ENCODE results near the gene NFYB.

DNA sequence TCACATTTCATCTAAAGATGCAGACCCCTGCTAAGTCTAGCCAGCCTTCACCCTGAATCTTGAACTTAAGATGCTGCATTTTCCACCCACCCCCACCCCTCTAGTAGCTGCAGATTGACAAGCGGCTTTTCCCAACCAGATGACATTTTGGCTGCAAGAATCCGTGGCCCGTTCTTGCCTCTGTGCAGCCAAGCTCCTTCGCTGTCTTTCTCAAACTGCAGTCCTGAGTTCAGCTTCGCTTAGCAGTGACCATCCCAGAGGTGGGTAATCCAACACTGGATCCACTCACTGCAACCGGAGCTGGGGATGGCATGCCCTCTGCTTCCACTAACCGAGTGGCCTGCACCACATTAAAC is 765 bp upstream of the NFYB start:
- TF ChIP-seq, protein P1, sequence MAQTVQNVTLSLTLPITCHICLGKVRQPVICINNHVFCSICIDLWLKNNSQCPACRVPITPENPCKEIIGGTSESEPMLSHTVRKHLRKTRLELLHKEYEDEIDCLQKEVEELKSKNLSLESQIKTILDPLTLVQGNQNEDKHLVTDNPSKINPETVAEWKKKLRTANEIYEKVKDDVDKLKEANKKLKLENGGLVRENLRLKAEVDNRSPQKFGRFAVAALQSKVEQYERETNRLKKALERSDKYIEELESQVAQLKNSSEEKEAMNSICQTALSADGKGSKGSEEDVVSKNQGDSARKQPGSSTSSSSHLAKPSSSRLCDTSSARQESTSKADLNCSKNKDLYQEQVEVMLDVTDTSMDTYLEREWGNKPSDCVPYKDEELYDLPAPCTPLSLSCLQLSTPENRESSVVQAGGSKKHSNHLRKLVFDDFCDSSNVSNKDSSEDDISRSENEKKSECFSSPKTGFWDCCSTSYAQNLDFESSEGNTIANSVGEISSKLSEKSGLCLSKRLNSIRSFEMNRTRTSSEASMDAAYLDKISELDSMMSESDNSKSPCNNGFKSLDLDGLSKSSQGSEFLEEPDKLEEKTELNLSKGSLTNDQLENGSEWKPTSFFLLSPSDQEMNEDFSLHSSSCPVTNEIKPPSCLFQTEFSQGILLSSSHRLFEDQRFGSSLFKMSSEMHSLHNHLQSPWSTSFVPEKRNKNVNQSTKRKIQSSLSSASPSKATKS (CRISPR knock-in tag; IDR thresholded peaks at IDR 0.05) = no peak
- TF ChIP-seq ZC3H11A (IDR thresholded peaks at IDR 0.05; ENCODE audit: low read depth, low read length) (no peak), POLR2AphosphoS5 (IDR thresholded peaks at IDR 0.05; ENCODE audit: control insufficient read depth, insufficient read depth, low read depth, low read length) (no peak), ZNF282 (CRISPR knock-in tag; IDR thresholded peaks at IDR 0.05) (no peak), ZNF212 (CRISPR knock-in tag; IDR thresholded peaks at IDR 0.05) (no peak), RAD21 (CRISPR knock-in tag; conservative IDR thresholded peaks at IDR 0.05 in 1 of 2, IDR thresholded peaks at IDR 0.05 in 1 of 2) (no peak), ZNF785 (CRISPR knock-in tag; IDR thresholded peaks at IDR 0.05) (no peak)
- TF ChIP-seq, protein P2, sequence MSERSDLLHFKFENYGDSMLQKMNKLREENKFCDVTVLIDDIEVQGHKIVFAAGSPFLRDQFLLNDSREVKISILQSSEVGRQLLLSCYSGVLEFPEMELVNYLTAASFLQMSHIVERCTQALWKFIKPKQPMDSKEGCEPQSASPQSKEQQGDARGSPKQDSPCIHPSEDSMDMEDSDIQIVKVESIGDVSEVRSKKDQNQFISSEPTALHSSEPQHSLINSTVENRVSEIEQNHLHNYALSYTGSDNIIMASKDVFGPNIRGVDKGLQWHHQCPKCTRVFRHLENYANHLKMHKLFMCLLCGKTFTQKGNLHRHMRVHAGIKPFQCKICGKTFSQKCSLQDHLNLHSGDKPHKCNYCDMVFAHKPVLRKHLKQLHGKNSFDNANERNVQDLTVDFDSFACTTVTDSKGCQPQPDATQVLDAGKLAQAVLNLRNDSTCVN (CRISPR knock-in tag; IDR thresholded peaks at IDR 0.05) = no peak

Data from K562 (cell line).